ENCODE results near the gene SMIM41.

The SMIM41 gene

GRCh38 chr12:52144512-52145227, 65.2 kb downstream of the SMIM41 start:
- no peak for DNase-seq (ENCODE audit: low read depth, low spot score)
- H3K4me3 ChIP-seq (ENCODE audit: low read depth, low read length), result no peak overlapping the region
- TF ChIP-seq CTCF (IDR thresholded peaks at IDR 0.05; ENCODE audit: low read depth, low read length), result no peak
- in situ Hi-C loops (cut with HindIII; ENCODE audit: low sequenced_read_pairs), result no loop called here

DNA sequence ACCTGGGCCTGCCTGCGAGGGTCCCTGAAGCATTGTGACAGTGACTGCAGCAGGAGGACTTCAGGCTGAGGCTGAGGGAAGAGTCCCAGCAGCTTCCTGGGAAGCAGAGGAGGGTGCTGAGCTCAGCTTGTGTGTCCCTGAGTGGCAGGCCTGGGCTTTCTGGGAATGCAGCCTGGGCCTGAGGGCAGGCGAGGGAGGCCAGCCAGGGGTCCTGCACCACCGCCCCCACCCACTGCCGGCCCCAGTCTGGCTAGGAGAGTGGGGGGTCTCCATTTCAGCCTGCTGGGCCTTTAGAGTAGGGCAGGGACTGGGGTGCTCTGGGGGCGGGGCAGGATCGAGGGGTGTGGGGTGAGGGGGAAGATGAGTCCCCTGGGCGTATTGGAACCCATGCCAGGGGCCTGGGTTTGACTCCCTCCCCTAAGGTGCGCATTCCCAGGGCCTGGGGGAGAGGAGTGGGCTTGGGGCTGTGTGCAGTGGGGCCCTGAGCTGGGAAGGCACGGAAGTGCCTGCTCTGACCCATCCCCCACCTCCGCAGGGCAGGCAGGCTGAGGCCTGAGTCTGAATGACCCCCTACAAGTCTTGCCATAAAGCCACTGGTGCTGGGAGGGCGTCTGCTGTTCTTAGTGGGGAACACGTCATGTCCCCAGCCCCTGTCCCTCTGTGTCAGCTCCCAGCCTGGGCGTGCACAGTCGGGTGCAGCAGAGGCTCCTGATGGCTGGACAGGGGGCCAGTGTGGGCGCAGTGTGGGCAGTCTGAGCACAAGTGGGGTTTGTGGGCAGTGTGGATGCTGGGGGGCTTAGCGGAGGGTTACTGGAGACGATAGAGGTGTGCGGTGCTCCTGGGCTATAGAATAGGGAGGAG, 66.0 kb downstream of the SMIM41 start:
- TF ChIP-seq CTCF (IDR thresholded peaks at IDR 0.05; ENCODE audit: low read depth, low read length), result no peak
- H3K4me3 ChIP-seq (ENCODE audit: low read depth, low read length), result no peak overlapping the region
- DNase-seq (ENCODE audit: low read depth, low spot score), result no peak
- in situ Hi-C loops (cut with HindIII; ENCODE audit: low sequenced_read_pairs), result no loop called here

- no peak for TF ChIP-seq CTCF (IDR thresholded peaks at IDR 0.05; ENCODE audit: low read depth, low read length)
- no peak overlapping the region for H3K4me3 ChIP-seq (ENCODE audit: low read depth, low read length)
- no peak for DNase-seq (ENCODE audit: low read depth, low spot score)
- in situ Hi-C loops (cut with HindIII; ENCODE audit: low sequenced_read_pairs), result no loop called here
Observed at GRCh38 chr12:52146089-52146821, 66.8 kb downstream of the SMIM41 start.

DNA sequence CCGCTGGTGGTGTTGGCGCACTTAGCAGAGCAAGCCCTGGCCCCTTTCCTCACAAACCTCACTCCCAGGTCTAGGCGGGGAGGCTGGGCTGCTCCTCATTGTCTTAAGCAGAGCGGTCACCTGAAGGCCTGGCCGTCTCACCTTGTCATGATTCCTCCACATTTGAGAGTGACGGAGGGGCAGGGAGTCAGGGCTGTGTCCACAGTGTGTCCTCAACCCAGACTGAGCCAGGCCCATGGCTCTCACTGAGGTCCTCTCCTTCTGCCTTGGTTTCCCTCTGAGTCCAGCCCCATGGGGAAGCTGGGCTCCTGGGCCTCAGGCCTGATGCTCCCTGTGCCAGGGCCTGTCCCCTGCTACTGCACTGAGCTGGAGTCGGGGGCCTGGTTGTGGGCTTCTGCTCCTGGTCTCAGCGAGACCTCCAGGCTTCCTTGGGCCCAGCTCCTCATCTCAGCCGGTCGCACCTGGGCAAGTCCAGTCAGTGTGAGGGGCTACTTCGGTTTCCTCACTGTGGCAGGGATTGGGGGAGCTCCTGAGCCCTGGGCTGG, 67.4 kb downstream of the SMIM41 start:
- no peak overlapping the region for H3K4me3 ChIP-seq (ENCODE audit: low read depth, low read length)
- DNase-seq (ENCODE audit: low read depth, low spot score), result no peak
- in situ Hi-C loops (cut with HindIII; ENCODE audit: low sequenced_read_pairs), result no loop called here
- TF ChIP-seq CTCF (IDR thresholded peaks at IDR 0.05; ENCODE audit: low read depth, low read length), result no peak

DNA sequence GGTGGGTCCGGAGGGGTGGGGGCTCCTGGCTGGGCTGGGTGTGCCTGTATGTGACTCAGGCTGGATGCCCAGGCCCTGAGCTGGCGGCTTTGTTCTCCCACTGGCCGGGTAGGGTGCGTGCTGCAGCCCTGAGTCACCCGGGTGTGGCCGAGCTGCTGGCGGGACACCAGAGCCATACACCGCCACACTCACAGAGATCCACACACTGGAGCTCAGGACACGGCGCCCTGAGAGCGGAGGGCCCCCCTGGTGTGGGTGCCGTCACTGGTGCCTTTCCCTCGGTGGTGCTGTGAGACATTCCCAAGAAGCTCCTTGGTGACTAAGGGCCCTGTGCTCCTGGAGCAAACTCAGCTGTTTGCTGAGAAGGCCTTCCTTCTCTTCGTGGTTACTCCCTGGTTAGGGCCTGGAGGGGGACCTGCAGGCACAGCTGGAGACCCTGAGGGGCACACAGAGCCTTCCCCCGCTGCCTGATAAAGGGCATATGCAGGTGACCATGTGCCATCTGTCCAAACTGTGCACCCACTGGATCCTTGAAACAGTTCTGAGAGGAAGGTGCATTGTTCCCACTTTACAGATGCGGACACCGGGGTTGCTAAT, 68.0 kb downstream of the SMIM41 start:
- peak; percentile 99 for DNase-seq (ENCODE audit: low read depth, low spot score)

More for the DNA sequence above, 68.0 kb downstream of the SMIM41 start:
- in situ Hi-C loops (cut with HindIII; ENCODE audit: low sequenced_read_pairs), result no loop called here
- H3K4me3 ChIP-seq (ENCODE audit: low read depth, low read length), result no peak overlapping the region
- no peak for TF ChIP-seq CTCF (IDR thresholded peaks at IDR 0.05; ENCODE audit: low read depth, low read length)

Data from astrocyte of the spinal cord (primary cell).